ENCODE measurements around the gene CHST11. TPM values are rescaled to one million over a fixed set of nuclear protein-coding genes. Genes with fewer than 3 reads are reported as not detected.

The CHST11 gene
- total and polyA plus RNA-seq, 9 of the 15 experiments (the other 6 are each of a cell fraction or from before 2014, with no cell fraction given) = 2.3 to 38.7 (median 15.0) TPM

- TF ChIP-seq PHB2 (IDR thresholded peaks at IDR 0.05; ENCODE audit: low read depth) = no peak
- TF ChIP-seq MAFF (IDR thresholded peaks at IDR 0.05; ENCODE audit: low read length) = no peak
- no peak for TF ChIP-seq MED1 (CRISPR knock-in tag; IDR thresholded peaks at IDR 0.05; ENCODE audit: borderline replicate concordance)
- no peak for TF ChIP-seq ZNF696 (CRISPR knock-in tag; conservative IDR thresholded peaks at IDR 0.05)
- no peak for TF ChIP-seq TAL1 (IDR thresholded peaks at IDR 0.05)
- TF ChIP-seq RBM39 (optimal IDR thresholded peaks at IDR 0.05; ENCODE audit: low read depth, low read length) = no peak
- TF ChIP-seq THRAP3 (IDR thresholded peaks at IDR 0.05; ENCODE audit: borderline replicate concordance) = no peak
- no peak for TF ChIP-seq NFYB (IDR thresholded peaks at IDR 0.05; ENCODE audit: extremely low read depth, insufficient read length)
- TF ChIP-seq ZNF444 (CRISPR knock-in tag; IDR thresholded peaks at IDR 0.05) = no peak
- TF ChIP-seq MEF2D (tag; conservative IDR thresholded peaks at IDR 0.05; ENCODE audit: low read depth) = no peak
Measured at GRCh38 chr12:104506676-104507401, 50.1 kb downstream of the CHST11 start (continued).

GRCh38 chr12:104507672-104508071, 50.9 kb downstream of the CHST11 start:
- intact Hi-C loops (cut with micrococcal nuclease) = no loop called here
- 88% methylated on average over 3 of the region's 3 CpGs for WGBS (ENCODE audit: insufficient coverage, low coverage, missing lambda C conversion rate)
- in situ Hi-C loops (cut with MboI) = no loop called here
- no peak overlapping the region for H3K9ac ChIP-seq (ENCODE audit: insufficient read depth in 1 of 2, low read depth in 2 of 2, low read length in 2 of 2)
- ATAC-seq (no peak), FAIRE-seq (no peak), DNase-seq (ENCODE audit: extremely low read depth in 1 of 4, low spot score in 3 of 4) (peak in 3 of 4 experiments; percentile 40 to 67 (median 67))
- H4K20me1 ChIP-seq (replicated peaks; ENCODE audit: control insufficient read depth, insufficient read depth, low read length) = 0 out of 2 replicates have a peak, but pooled peaks cover 8% of the 10 kb centered on the region
- H3K79me2 ChIP-seq (ENCODE audit: control insufficient read depth, insufficient read depth, low read length) = peaks cover 80% of the 10 kb centered on the region
- H3K4me3 ChIP-seq = no peak overlapping the region
- H3K9me1 ChIP-seq (ENCODE audit: control insufficient read depth, insufficient read depth, low read length) = no peaks in the 10 kb centered on the region
- peaks cover 0 to 30% of the 10 kb centered on the region in 2 experiments; a peak in 3 of 5 replicates for H3K4me1 ChIP-seq (replicated peaks in 1 of 2; ENCODE audit: control insufficient read depth in 2 of 2, insufficient read depth in 2 of 2, low read length in 2 of 2)
- H2AFZ ChIP-seq (ENCODE audit: low read depth, low read length) = no peak overlapping the region
- no peak overlapping the region for H3K4me2 ChIP-seq (ENCODE audit: insufficient read depth, low read length)
- H3K36me3 ChIP-seq (ENCODE audit: control insufficient read depth, insufficient read depth, low read length) = peaks cover 15% of the 10 kb centered on the region; the same call in 2 of the 3 replicates
- no peaks in the 10 kb centered on the region for H3K27me3 ChIP-seq (ENCODE audit: control insufficient read depth in 2 of 2, insufficient read depth in 2 of 2, low read length in 2 of 2)
- no TSS peak for BruUV-seq (replicated peaks)
- H3K9me3 ChIP-seq (replicated peaks; ENCODE audit: control insufficient read depth, insufficient read depth, low read depth, low read length) = peaks cover 8% of the 10 kb centered on the region; the same call in 1 of the 2 replicates
- ChIA-PET POLR2A (no interaction called here), CTCF (ENCODE audit: low intra/inter-chr PET ratio) (no interaction called here)
- H3K27ac ChIP-seq (ENCODE audit: extremely low read depth, low read depth, low read length) = no peak overlapping the region
- TF ChIP-seq ATF1 (CRISPR knock-in tag; IDR thresholded peaks at IDR 0.05) (no peak), ATF1 (tag; IDR thresholded peaks at IDR 0.05) (no peak), XRCC3 (IDR thresholded peaks at IDR 0.05) (no peak), ZKSCAN8 (CRISPR knock-in tag; IDR thresholded peaks at IDR 0.05) (no peak), KDM2B (CRISPR knock-in tag; IDR thresholded peaks at IDR 0.05) (no peak), USF1 (CRISPR knock-in tag; IDR thresholded peaks at IDR 0.05) (peak; percentile 83), HMG20B (CRISPR knock-in tag; IDR thresholded peaks at IDR 0.05) (no peak), HNRNPL (IDR thresholded peaks at IDR 0.05; ENCODE audit: low read depth, low read length) (no peak), ZNF76 (CRISPR knock-in tag; IDR thresholded peaks at IDR 0.05; ENCODE audit: borderline replicate concordance) (no peak), ZNF324 (CRISPR knock-in tag; IDR thresholded peaks at IDR 0.05) (no peak), FOXK2 (conservative IDR thresholded peaks at IDR 0.05 in 1 of 2, IDR thresholded peaks at IDR 0.05 in 1 of 2; ENCODE audit: low read depth in 2 of 2) (no peak), CREM (IDR thresholded peaks at IDR 0.05; ENCODE audit: low read depth) (no peak), USF2 (CRISPR knock-in tag; IDR thresholded peaks at IDR 0.05) (peak; percentile 79), CHCHD3 (CRISPR knock-in tag; IDR thresholded peaks at IDR 0.05) (no peak)
